ENCODE data around the gene TGFBR3.

DNA sequence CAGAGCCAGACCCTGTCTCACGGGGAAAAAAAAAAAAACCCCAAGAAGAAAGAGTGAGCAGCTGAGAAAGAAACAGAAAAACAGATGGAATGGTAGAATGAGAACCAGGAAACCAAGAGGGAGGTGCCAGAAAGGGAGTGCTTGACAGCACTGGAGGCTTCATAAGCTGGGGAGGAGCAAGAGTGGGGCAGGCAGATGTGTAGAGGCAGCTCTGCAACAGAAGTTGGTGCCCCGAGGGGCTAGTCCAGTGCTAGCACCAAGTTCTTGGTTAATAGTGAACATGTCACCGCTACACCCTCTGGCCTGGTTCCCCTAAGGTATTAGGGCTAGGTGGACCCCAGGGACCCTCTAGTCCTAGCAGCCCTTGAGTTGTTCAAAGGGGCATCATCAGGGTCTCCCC is 98.0 kb downstream of the TGFBR3 start:
- TF ChIP-seq TAF1 (IDR thresholded peaks at IDR 0.05; ENCODE audit: borderline replicate concordance, insufficient read depth, low read length) (no peak), FOXP2 (optimal IDR thresholded peaks at IDR 0.05; ENCODE audit: borderline replicate concordance, extremely low read depth, extremely low read length, insufficient read depth) (no peak), POLR2AphosphoS5 (IDR thresholded peaks at IDR 0.05; ENCODE audit: low read depth, low read length) (no peak), SIN3A (IDR thresholded peaks at IDR 0.05; ENCODE audit: borderline replicate concordance, insufficient read depth, low read length) (no peak)
